Astrocyte (in vitro differentiated cells and primary cell): Measurements from ENCODE around the gene CBFB. TPM values are rescaled to one million over a fixed set of nuclear protein-coding genes. Genes with fewer than 3 reads are reported as not detected.

Experiments used
- DNase-seq: peaks from one replicate; pipeline ENCODE4 v3.0.0-alpha.2; 2010; ENCODE audit warnings: low read depth
- FAIRE-seq: peaks from 2 replicates; lab custom pipeline; 2011; peaks lifted over from hg19 to GRCh38; lab: Jason Lieb, UNC
- H2AFZ ChIP-seq: 2 replicates; pipeline ENCODE4 v1.6.0; 2012; ENCODE audit warnings: low read depth, low read length, inconsistent platforms
- H3K27ac ChIP-seq: 2 replicates; pipeline ENCODE4 v1.5.1; 2011; ENCODE audit warnings: low read depth, low read length, inconsistent platforms
- H3K27me3 ChIP-seq: 2 replicates; pipeline ENCODE4 v1.6.0; 2011; ENCODE audit warnings: low read length, inconsistent platforms; ENCODE audit not compliant: insufficient read depth
- H3K36me3 ChIP-seq: 2 replicates; pipeline ENCODE4 v1.5.1; 2011; ENCODE audit warnings: low read length, inconsistent platforms; ENCODE audit not compliant: insufficient read depth
- H3K4me1 ChIP-seq: 2 replicates; pipeline ENCODE4 v1.5.1; 2011; ENCODE audit warnings: low read length, inconsistent platforms; ENCODE audit not compliant: insufficient read depth
- H3K4me2 ChIP-seq: 2 replicates; pipeline ENCODE4 v1.6.0; 2012; ENCODE audit warnings: low read length, inconsistent platforms
- H3K4me3 ChIP-seq: 2 replicates; pipeline ENCODE4 v1.5.1; 2011; ENCODE audit warnings: low read depth, mild to moderate bottlenecking, low read length, inconsistent platforms; ENCODE audit not compliant: insufficient read depth
- H3K79me2 ChIP-seq: 2 replicates; pipeline ENCODE4 v1.6.0; 2012; ENCODE audit warnings: mild to moderate bottlenecking, low read length, inconsistent platforms; ENCODE audit not compliant: insufficient read depth
- H3K9ac ChIP-seq: 2 replicates; pipeline ENCODE4 v1.6.0; 2012; ENCODE audit warnings: mild to moderate bottlenecking, low read length, inconsistent platforms
- H3K9me3 ChIP-seq: 2 replicates; pipeline ENCODE4 v1.5.1; 2012; ENCODE audit warnings: low read depth, mild to moderate bottlenecking, low read length, inconsistent platforms; ENCODE audit not compliant: insufficient read depth
- H4K20me1 ChIP-seq: 2 replicates; pipeline ENCODE4 v1.6.0; 2012; ENCODE audit warnings: low read length, inconsistent platforms; ENCODE audit not compliant: insufficient read depth
- H3K27ac Mint-ChIP-seq: one replicate; pipeline ENCODE4 v1.8.0; 2021; ENCODE audit warnings: mild to moderate bottlenecking, mixed read lengths; ENCODE audit not compliant: unreplicated experiment
- H3K27me3 Mint-ChIP-seq: one replicate; pipeline ENCODE4 v1.8.0; 2021; ENCODE audit warnings: low read depth, mixed read lengths; ENCODE audit not compliant: unreplicated experiment
- H3K36me3 Mint-ChIP-seq: one replicate; pipeline ENCODE4 v1.8.0; 2021; ENCODE audit warnings: low read depth, mixed read lengths; ENCODE audit not compliant: unreplicated experiment
- H3K4me1 Mint-ChIP-seq: one replicate; pipeline ENCODE4 v1.8.0; 2021; ENCODE audit warnings: low read depth, mixed read lengths; ENCODE audit not compliant: unreplicated experiment
- H3K4me3 Mint-ChIP-seq: one replicate; pipeline ENCODE4 v1.8.0; 2021; ENCODE audit warnings: mild to moderate bottlenecking, moderate library complexity, mixed read lengths; ENCODE audit not compliant: unreplicated experiment
- H3K9me3 Mint-ChIP-seq: one replicate; pipeline ENCODE4 v1.8.0; 2021; ENCODE audit warnings: mild to moderate bottlenecking, mixed read lengths; ENCODE audit not compliant: unreplicated experiment
- CTCF ChIP-seq: IDR thresholded peaks from 2 replicates; pipeline ENCODE4 v1.5.1; 2011; ENCODE audit warnings: low read depth, mild to moderate bottlenecking, inconsistent platforms, low read length, moderate library complexity; ENCODE audit not compliant: insufficient read depth
- EZH2 ChIP-seq: IDR thresholded peaks from 2 replicates; pipeline ENCODE4 v1.6.1; 2012; ENCODE audit warnings: mild to moderate bottlenecking, low read length, inconsistent platforms; ENCODE audit not compliant: insufficient read depth
- total RNA-seq: library from RNA; stranded (reverse); gene quantifications from 2 replicates; pipeline ENCODE4 v1.2.1, GENCODE V29; 2021

The CBFB gene
- total RNA-seq, 1 donor from 2014 or later = 104 TPM

GRCh38 chr16:66996324-66996982, 32.5 kb upstream of the CBFB start:
- H3K27me3 Mint-ChIP-seq = peaks cover 32% of the 10 kb centered on the region
- no peak overlapping the region for H3K27ac ChIP-seq
- H3K79me2 ChIP-seq = no peaks in the 10 kb centered on the region
- H3K27ac Mint-ChIP-seq = no peak overlapping the region
- peaks cover 3% of the 10 kb centered on the region for H3K36me3 Mint-ChIP-seq
- no peaks in the 10 kb centered on the region for H3K9me3 ChIP-seq
- no peak overlapping the region for H3K4me3 ChIP-seq
- no peaks in the 10 kb centered on the region for H4K20me1 ChIP-seq
- H3K27me3 ChIP-seq = peaks cover under 1% of the 10 kb centered on the region
- no peak overlapping the region for H3K4me3 Mint-ChIP-seq
- H3K9me3 Mint-ChIP-seq = peaks cover 2% of the 10 kb centered on the region
- H3K9ac ChIP-seq = no peak overlapping the region
- peaks cover 11% of the 10 kb centered on the region for H3K4me1 ChIP-seq
- TF ChIP-seq EZH2 (no peak), CTCF (no peak)
- H3K36me3 ChIP-seq = no peaks in the 10 kb centered on the region
- H3K4me2 ChIP-seq = no peak overlapping the region
- no peak overlapping the region for H2AFZ ChIP-seq
- peaks cover 3% of the 10 kb centered on the region for H3K4me1 Mint-ChIP-seq
- FAIRE-seq (no peak), DNase-seq (peak; percentile 52)

GRCh38 chr16:66996983-66997358, 32.0 kb upstream of the CBFB start:
- H3K4me3 Mint-ChIP-seq = no peak overlapping the region
- Histone ChIP-seq H2AFZ (no peak overlapping the region), H3K27me3 (no peaks in the 10 kb centered on the region), H3K4me3 (no peak overlapping the region), H3K79me2 (no peaks in the 10 kb centered on the region), H3K4me2 (no peak overlapping the region), H3K9me3 (no peaks in the 10 kb centered on the region), H3K4me1 (peaks cover 15% of the 10 kb centered on the region), H4K20me1 (no peaks in the 10 kb centered on the region), H3K9ac (no peak overlapping the region), H3K36me3 (no peaks in the 10 kb centered on the region), H3K27ac (no peak overlapping the region)
- TF ChIP-seq EZH2 = no peak
- no peak for TF ChIP-seq CTCF
- DNase-seq = no peak
- no peak for FAIRE-seq
- no peak overlapping the region for H3K27ac Mint-ChIP-seq
- peaks cover 3% of the 10 kb centered on the region for H3K36me3 Mint-ChIP-seq
- H3K27me3 Mint-ChIP-seq = peaks cover 35% of the 10 kb centered on the region
- H3K9me3 Mint-ChIP-seq = peaks cover 2% of the 10 kb centered on the region
- peaks cover 3% of the 10 kb centered on the region for H3K4me1 Mint-ChIP-seq
